HG03045 (cell line): ENCODE results near the gene MPP1.
A peak's percentile ranks its signal among the peaks of the same experiment; 100 is the strongest.

Source experiments
- ATAC-seq: cut with Tn5 transposase; IDR thresholded peaks from one replicate; pipeline ENCODE4 v1.9.1; 2021; ENCODE audit warnings: mild to moderate bottlenecking, moderate library complexity; ENCODE audit not compliant: unreplicated experiment

The MPP1 gene

DNA sequence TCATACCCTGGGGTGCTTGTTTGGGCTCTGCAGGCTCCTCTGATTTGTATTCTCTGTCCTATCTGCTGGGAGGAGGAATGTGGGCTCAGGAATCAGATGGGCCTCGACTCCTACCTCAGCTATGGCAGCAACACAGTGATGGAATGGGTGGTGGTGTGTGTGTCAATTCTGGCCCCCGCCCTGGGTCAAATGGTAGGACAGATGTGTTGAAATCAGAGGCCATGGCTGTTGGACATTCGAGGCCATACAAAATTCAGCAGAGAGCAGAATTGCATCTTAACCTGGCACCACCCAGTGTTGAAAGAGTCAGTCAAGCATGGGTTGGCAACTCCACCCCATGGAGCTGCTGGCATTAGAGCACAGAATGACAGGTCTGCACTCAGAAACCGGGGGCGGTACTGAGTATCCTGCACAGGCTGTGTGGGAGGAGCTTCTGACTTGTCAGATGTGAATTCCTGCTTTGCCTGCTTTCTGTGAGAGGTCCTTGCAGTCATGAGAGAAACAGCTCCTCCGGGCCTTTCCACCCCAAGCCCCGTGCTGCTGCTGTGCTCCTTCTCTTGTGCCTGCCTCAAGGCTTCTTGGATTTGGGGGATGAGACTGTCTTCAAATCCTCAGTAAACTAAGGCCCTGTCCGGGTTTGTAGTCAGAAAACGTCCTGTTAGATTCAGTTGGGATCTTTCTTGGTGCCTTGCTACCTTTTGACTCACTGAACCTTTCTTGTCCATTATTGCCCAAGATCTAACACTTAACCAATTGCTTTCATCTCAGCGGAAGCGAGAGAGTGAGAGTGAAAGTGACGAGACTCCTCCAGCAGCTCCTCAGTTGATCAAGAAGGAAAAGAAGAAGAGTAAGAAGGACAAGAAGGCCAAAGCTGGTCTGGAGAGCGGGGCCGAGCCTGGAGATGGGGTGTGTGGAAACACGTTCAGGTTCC, 29.6 kb downstream of the MPP1 start:
- no peak for ATAC-seq

GRCh38 chrX:154774622-154775021, 30.7 kb downstream of the MPP1 start:
- no peak for ATAC-seq

GRCh38 chrX:154762537-154763296, 42.6 kb downstream of the MPP1 start, which contains the start of gene DKC1:
TSS of gene DKC1 (plus strand) at chrX:154762864. CDS start at chrX:154762966, 102 bp downstream.
- peak; percentile 87 for ATAC-seq

DNA sequence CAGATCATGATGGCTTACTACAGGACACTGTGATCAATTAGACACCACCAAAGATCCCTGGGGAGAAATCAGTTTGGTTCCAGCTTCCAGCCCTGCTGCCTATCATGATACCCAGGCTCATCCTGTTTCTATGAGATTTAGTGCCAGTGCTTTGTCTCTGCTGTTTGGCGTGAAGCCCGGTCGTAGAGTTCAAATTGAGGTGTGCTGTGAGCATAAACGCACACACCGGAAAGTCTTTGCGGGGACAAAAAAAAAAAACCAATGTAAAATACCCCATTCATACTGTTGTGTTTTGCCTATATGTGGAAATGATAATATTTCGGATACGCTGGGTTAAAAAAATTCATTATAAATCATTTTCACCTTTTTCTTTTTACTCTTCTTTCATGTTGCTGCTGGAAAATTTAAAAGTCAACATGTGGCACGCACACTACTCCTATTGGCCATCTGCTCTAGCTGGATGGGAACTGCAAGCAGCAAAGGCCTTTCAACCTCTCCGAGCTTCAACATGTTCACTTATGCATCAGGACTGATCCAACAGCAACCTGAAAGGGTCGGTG, 43.2 kb downstream of the MPP1 start:
- ATAC-seq, result no peak

- ATAC-seq, result no peak
Observed at GRCh38 chrX:154758696-154759095, 46.6 kb downstream of the MPP1 start.

DNA sequence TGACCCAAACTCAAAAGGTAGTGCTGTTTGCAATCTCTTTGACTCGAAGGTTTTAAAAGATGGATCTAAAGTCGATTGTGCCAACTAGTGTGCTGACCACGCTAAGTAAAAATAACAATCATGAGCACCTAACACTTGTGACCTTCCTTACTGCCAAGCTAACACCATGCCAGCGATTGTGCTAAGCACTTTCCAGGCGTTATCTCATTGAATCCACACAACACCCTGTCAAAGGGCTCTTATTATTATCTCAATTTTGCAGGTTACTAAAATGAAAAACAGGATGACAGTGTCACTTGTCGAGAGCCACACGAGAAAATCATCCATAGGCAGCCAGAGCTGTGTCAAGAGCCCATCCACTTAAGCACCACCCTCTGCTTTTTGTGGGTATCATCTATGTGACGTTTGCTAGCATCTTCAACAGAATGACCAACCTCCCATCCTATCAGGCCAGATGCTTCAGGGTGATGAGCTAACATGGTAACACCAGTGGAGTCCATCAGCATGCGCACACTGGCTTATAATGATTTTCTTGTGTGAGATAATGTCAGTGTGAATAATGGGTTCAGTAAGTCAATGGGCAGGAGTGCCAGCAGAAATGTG, 53.5 kb downstream of the MPP1 start:
- no peak for ATAC-seq

- peak; percentile 11 for ATAC-seq
Observed at GRCh38 chrX:154751203-154751668, 54.0 kb downstream of the MPP1 start.

DNA sequence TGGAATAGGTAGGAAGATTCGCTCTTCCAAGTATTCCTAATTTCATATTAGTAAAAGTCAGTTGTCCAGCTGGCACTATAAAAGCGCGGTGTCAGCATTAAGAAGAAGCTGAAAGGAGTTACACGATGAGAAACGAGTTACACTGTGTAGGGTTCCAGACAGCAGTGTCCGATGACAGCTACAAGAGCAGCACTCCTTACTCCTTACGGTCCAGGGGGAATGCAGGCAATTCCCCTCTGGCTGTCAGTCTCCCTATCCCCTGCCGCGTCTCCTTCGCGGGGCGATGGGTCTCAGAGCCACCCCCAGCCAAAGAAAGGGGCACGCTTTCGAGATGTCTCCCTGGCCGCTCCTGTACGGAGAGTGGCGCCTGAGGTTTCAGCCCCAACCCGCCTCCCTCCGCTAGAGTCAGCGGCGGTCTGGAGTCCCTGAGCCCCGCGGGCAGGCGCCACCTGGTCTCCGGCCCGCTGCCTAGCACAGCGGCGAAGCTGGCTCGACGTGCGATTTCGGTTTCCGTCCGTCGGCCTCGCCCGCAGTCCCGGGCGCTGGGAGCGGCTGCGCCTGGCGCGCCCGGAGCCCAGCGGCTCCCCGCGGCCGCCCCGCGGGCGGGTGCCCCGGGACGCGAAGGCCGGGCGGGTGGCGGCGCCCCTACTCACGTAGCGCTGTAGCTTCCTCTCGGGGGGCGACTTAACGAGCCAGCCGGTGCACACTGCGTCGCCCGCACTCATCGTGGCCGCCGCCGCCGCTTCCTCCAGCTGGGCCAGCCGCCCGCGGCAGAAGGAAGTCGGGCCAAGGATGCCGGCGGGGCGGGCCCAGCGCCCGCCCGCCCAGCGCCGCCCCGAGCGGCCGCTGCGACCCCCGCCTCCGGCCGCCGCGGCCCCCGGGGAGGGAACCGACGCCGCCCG, 54.7 kb downstream of the MPP1 start, which contains the start of gene GAB3:
TSS of gene GAB3 (minus strand) at position 777 of the 902 bp plus-strand sequence. CDS start at position 725, 52 bp downstream.
- ATAC-seq, result peak; percentile 66

- no peak for ATAC-seq
Observed at GRCh38 chrX:154749856-154750255, 55.4 kb downstream of the MPP1 start.

DNA sequence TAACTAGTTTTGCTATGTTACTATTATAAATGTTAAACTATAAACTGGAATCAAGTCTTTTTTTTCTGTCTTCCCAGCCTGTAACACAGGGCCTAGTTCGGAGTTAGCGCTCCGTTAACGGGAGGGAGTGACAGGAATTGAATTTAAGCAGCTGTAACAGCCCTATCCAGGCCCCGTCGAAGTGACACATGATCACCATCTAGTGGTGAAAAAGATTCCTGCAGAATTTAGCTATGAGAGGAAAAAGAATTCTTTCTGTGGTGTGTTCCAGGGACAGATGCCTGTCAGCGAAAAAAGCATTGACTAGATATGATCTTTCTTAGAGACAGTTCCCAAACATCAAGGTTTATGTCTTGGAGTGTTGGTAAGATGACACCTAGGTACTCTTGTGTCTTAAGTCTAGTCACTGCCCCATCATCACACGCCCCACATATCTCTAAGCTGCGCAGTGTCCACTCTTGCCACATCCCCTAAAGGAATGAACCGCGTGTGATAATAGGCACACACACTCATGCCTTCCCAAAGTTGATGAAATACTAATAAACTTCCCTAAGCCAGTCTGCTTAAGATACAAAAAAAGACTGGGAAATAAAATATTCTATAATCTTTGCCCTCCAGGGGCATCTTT, 56.5 kb downstream of the MPP1 start:
- ATAC-seq, result no peak

DNA sequence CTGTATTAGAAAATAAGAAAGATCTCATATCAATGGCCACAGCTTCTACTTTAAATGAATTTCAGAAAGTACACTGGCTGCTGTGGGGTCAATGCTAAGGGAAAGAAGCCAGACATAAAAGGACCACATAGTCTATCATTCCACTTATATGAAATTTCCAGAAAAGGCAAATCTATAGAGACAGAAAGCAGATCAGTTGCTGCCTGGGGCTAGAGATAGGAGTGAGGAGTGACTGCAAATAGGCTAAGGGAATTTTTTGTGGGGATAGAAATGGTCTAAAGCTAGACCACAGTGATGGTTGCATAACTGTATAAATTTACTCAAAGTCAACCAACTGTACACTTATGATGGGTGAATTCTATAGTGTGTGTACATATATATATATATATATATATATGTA, 62.7 kb downstream of the MPP1 start:
- no peak for ATAC-seq

GRCh38 chrX:154739952-154740465, 65.3 kb downstream of the MPP1 start:
- no peak for ATAC-seq

DNA sequence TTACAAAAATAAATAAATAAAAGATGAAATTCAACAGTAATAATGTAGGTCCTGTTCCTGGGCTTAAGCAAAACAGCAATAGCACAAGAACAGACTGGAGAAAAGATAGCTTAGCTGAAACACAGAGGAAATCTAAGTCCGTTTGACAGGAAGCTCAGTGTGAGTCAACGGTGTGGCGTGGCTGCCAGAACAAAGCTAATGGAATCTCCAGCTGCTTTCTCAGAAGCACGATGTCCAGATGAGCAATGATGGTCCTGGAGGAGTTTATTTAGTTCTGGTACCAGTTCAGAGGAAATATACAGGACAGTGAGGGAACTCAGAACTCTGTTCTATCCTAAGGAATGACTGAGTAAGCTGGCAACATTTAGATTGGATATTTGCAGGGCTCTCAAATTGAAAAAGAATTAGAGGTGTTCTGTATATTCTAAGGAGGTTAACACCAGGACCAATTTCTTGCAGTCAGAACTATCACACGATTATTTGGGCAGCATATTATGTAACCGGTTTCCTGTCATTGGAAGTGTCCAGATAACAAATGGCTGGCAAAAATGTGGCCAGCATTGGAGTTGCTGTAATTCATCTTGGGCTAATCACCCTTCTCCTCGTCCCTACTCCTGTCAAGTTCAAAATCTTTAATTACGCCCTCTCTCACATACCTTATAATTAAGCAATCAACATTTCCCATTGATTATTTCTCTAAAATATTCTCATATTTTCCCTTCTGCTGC, 67.1 kb downstream of the MPP1 start:
- no peak for ATAC-seq

DNA sequence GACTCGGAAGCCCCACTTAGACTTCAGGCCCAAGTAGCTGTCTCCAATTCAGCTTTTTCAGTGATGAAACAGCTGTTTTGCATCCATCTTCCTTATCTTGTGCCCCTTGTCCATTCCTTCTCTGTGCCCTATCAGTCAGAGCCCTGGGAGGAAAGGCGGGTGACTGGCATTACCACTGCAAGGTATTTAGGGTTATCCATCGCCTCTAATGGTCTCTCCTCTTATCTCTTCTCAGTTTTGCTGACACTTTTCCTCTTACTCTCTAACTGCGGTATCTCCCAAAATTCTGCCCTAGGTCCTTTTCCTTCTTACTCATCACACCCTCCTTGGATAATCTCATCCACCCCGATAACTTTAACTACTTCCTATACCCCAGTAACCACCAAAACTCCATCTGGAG, 68.1 kb downstream of the MPP1 start:
- no peak for ATAC-seq

DNA sequence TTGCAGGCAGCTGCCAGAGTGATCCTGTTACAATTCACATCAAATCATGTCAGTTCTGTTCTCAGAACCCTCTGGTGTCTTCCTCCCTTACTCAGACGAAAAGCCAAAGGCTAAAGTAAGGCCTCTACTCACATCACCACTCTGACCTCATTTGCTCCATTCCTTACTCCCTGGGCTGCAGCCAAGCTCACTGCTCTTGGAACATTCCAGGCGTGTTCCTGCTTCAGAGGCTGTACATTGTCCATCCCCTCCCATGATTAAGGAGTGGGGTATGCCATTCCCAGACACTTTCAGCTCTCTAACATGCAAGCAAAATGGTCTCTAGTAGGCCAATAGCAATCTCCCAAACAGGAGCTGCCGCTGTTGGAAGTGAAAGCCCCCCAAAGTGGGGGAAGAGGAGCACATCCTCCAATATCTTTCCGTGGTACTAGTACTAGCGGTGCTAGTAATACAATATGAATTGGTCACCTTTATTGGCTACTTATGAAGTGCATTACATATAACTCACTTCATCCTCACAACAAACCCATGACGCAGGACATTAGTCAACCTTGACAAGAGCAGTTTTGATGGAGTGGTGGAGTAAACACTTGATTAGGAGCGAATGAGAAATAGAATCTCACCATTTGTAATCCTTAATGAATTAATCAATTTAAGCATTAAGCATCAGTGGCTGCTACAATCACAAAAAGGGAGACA, 69.4 kb downstream of the MPP1 start:
- no peak for ATAC-seq

DNA sequence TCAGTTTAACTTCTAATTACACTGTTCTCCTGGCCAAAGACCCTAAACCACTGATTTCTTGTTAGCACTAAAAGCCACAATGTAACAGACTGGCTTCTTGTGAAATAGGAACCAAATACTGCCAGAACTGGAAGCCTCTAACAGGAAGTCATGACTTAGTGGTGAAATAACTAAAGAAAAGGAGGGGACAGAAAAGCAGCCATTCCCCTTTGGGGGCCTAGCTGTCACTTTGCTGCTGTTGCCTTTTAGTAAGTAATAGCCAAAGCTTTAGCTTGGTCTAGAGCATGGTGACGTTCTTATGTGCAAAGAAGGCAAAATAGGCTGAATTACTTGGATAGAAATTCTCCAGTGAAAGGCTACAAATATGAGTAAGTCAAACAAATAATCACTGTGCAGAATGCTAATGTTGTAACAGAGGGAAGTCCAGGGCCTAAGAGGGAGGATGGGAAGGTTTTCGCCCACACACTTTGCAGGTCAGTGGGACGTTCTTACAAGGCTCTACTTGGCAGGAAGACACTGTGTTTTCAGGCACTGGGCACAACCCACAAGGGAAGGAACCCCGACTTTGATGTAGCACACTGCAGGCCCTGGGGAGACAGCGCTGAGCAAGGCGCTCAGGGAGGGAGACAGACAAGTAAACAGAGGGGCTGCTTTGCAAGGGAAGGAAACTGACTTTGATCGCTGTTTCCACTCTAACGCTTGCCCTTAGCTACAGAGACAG, 71.1 kb downstream of the MPP1 start:
- ATAC-seq, result no peak

GRCh38 chrX:154733066-154733425, 72.2 kb downstream of the MPP1 start:
- ATAC-seq, result no peak
